HEK293 (cell line): ENCODE measurements around the gene SYNM.

Source experiments
- CTCF ChIA-PET: fragments of 350-600 bp; formaldehyde crosslinking; extraction: SDS; loops from one replicate; lab custom pipeline; 2021; ENCODE audit warnings: antibody characterized with exemption; lab: Yijun Ruan, JAX
- POLR2A ChIA-PET: fragments of 300-600 bp; formaldehyde crosslinking; extraction: SDS; loops from one replicate; lab custom pipeline; 2020; ENCODE audit warnings: antibody characterized with exemption, inconsistent platforms; lab: Yijun Ruan, JAX
- H3K27ac ChIP-seq: fragments of 200-500 bp; sonication (Bioruptor generic); 2 replicates; pipeline ENCODE4 v1.5.1; 2014; ENCODE audit warnings: low read depth, low read length, control low read depth, inconsistent platforms; ENCODE audit errors: extremely low read depth
- H3K36me3 ChIP-seq, 2 experiments: fragments of 200-500 bp in 1 of 2; sonication (Bioruptor generic) in 1 of 2; 1 replicate in 1 of 2; 2 replicates in 1 of 2; pipeline ENCODE4 v1.5.1; 2014 to 2017; ENCODE audit warnings: inconsistent platforms in 2 of 2, low read length in 2 of 2; ENCODE audit not compliant: control insufficient read depth in 2 of 2, insufficient read depth in 1 of 2
- H3K4me1 ChIP-seq: fragments of 200-500 bp; sonication (Bioruptor generic); 2 replicates; pipeline ENCODE4 v1.5.1; 2014; ENCODE audit warnings: mild to moderate bottlenecking, low read length, inconsistent platforms; ENCODE audit not compliant: control insufficient read depth, insufficient read depth
- H3K4me3 ChIP-seq: 2 replicates; pipeline ENCODE4 v1.5.1; 2011; ENCODE audit warnings: low read depth, mild to moderate bottlenecking, control low read depth, low read length, moderate library complexity
- H3K9me3 ChIP-seq: fragments of 200-500 bp; sonication (Bioruptor generic); 2 replicates; pipeline ENCODE4 v1.5.1; 2014; ENCODE audit warnings: low read depth, low read length, inconsistent platforms; ENCODE audit not compliant: control insufficient read depth, insufficient read depth
- KLF1 ChIP-seq: fragments of 450-650 bp; formaldehyde crosslinking; IDR thresholded peaks from 2 replicates; pipeline ENCODE4 v1.5.1; 2016; ENCODE audit warnings: missing biosample characterization, missing genetic modification characterization
- KLF16 ChIP-seq: fragments of 450-650 bp; formaldehyde crosslinking; IDR thresholded peaks from 2 replicates; pipeline ENCODE4 v1.5.1; 2017; ENCODE audit warnings: missing biosample characterization, missing genetic modification characterization
- MYNN ChIP-seq: fragments of 450-650 bp; formaldehyde crosslinking; IDR thresholded peaks from 2 replicates; pipeline ENCODE4 v1.5.1; 2016; ENCODE audit warnings: missing biosample characterization, missing genetic modification characterization, borderline replicate concordance
- SCRT1 ChIP-seq: fragments of 450-650 bp; formaldehyde crosslinking; IDR thresholded peaks from 2 replicates; pipeline ENCODE4 v1.5.1; 2016; ENCODE audit warnings: missing biosample characterization, missing genetic modification characterization, borderline replicate concordance
- SP2 ChIP-seq: fragments of 450-650 bp; formaldehyde crosslinking; IDR thresholded peaks from 2 replicates; pipeline ENCODE4 v1.5.1; 2016; ENCODE audit warnings: missing biosample characterization, missing genetic modification characterization
- ZBTB48 ChIP-seq: fragments of 450-650 bp; formaldehyde crosslinking; IDR thresholded peaks from 2 replicates; pipeline ENCODE4 v1.5.1; 2016; ENCODE audit warnings: missing biosample characterization, missing genetic modification characterization
- ZNF10 ChIP-seq: fragments of 450-650 bp; formaldehyde crosslinking; IDR thresholded peaks from 2 replicates; pipeline ENCODE4 v1.5.1; 2017; ENCODE audit warnings: missing biosample characterization, missing genetic modification characterization
- ZNF239 ChIP-seq: fragments of 450-650 bp; formaldehyde crosslinking; IDR thresholded peaks from 2 replicates; pipeline ENCODE4 v1.5.1; 2016; ENCODE audit warnings: missing biosample characterization, missing genetic modification characterization
- ZNF24 ChIP-seq: fragments of 450-650 bp; formaldehyde crosslinking; IDR thresholded peaks from 2 replicates; pipeline ENCODE4 v1.5.1; 2016; ENCODE audit warnings: missing biosample characterization, missing genetic modification characterization
- ZNF341 ChIP-seq: fragments of 450-650 bp; formaldehyde crosslinking; IDR thresholded peaks from 2 replicates; pipeline ENCODE4; 2016; ENCODE audit warnings: low read depth, missing biosample characterization, missing genetic modification characterization
- ZNF433 ChIP-seq: fragments of 450-650 bp; formaldehyde crosslinking; IDR thresholded peaks from 2 replicates; pipeline ENCODE4 v1.5.1; 2016; ENCODE audit warnings: missing biosample characterization, missing genetic modification characterization, low read depth
- ZNF521 ChIP-seq: fragments of 450-650 bp; formaldehyde crosslinking; IDR thresholded peaks from 2 replicates; pipeline ENCODE4 v1.5.1; 2017; ENCODE audit warnings: missing biosample characterization, mild to moderate bottlenecking, missing genetic modification characterization
- ZNF529 ChIP-seq: fragments of 450-650 bp; formaldehyde crosslinking; IDR thresholded peaks from 2 replicates; pipeline ENCODE4 v1.5.1; 2017; ENCODE audit warnings: missing genetic modification characterization, missing biosample characterization; ENCODE audit not compliant: insufficient replicate concordance
- ZXDB ChIP-seq: fragments of 450-650 bp; formaldehyde crosslinking; IDR thresholded peaks from 2 replicates; pipeline ENCODE4 v1.5.1; 2016; ENCODE audit warnings: missing biosample characterization, missing genetic modification characterization
- TF ChIP-seq, protein P1 (sequence below): IDR thresholded peaks from 2 replicates; pipeline ENCODE4 v1.6.1; 2011; ENCODE audit warnings: mild to moderate bottlenecking, low read depth, low read length, borderline replicate concordance
- TF ChIP-seq, protein P2 (sequence below): fragments of 450-650 bp; formaldehyde crosslinking; IDR thresholded peaks from 2 replicates; pipeline ENCODE4 v1.5.1; 2017; ENCODE audit warnings: missing biosample characterization, missing genetic modification characterization
- TF ChIP-seq, protein P3 (sequence below): fragments of 450-650 bp; formaldehyde crosslinking; conservative IDR thresholded peaks from 2 replicates; pipeline ENCODE4 v1.5.1; 2016; ENCODE audit warnings: low read depth, missing biosample characterization, missing genetic modification characterization
- TF ChIP-seq, protein P4 (sequence below): fragments of 450-650 bp; formaldehyde crosslinking; IDR thresholded peaks from 2 replicates; pipeline ENCODE4 v1.5.1; 2016; ENCODE audit warnings: missing biosample characterization, missing genetic modification characterization
- TF ChIP-seq, protein P5 (sequence below): fragments of 450-650 bp; formaldehyde crosslinking; IDR thresholded peaks from 2 replicates; pipeline ENCODE4 v1.5.1; 2017; ENCODE audit warnings: missing biosample characterization, missing genetic modification characterization
- TF ChIP-seq, protein P6 (sequence below): fragments of 450-650 bp; formaldehyde crosslinking; IDR thresholded peaks from 2 replicates; pipeline ENCODE4 v1.5.1; 2016; ENCODE audit warnings: missing biosample characterization, missing genetic modification characterization

The SYNM gene

DNA sequence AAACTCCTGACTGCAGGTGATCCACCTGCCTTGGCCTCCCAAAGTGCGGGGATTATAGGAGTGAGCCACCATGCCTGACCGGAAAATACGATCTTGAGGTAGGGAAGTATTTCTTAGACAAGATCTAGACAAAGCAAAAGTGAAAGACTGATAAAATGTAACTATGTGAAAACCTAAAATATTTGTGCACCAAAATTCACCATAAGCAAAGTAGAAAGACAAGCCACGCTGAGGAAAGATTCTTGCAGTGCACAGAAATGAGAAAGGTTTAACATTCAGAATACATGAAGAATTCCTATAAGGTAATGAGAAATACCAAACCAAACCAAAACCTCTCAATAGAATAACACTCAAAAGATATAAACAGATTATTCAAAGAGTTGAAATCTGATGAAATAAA, 35.7 kb downstream of the SYNM start:
- ChIA-PET POLR2A (no interaction called here), CTCF (interaction anchor here (0.6 kb wide), 1 partner anchor 52 kb away, joined by 3 read pairs; no protein-coding TSS in a partner anchor)
- Histone ChIP-seq H3K36me3 (peaks cover 4 to 23% of the 10 kb centered on the region in 2 experiments; a peak in 1 of 3 replicates), H3K4me1 (peaks cover 1% of the 10 kb centered on the region), H3K27ac (no peak overlapping the region), H3K4me3 (no peak overlapping the region), H3K9me3 (no peaks in the 10 kb centered on the region)
- no peak for TF ChIP-seq ZNF10 (tag by site-specific recombination)
- TF ChIP-seq, protein P1, sequence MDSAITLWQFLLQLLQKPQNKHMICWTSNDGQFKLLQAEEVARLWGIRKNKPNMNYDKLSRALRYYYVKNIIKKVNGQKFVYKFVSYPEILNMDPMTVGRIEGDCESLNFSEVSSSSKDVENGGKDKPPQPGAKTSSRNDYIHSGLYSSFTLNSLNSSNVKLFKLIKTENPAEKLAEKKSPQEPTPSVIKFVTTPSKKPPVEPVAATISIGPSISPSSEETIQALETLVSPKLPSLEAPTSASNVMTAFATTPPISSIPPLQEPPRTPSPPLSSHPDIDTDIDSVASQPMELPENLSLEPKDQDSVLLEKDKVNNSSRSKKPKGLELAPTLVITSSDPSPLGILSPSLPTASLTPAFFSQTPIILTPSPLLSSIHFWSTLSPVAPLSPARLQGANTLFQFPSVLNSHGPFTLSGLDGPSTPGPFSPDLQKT, result no peak
- no peak for TF ChIP-seq MYNN (tag by site-specific recombination)
- TF ChIP-seq SCRT1 (tag by site-specific recombination), result no peak
- TF ChIP-seq, protein P2, sequence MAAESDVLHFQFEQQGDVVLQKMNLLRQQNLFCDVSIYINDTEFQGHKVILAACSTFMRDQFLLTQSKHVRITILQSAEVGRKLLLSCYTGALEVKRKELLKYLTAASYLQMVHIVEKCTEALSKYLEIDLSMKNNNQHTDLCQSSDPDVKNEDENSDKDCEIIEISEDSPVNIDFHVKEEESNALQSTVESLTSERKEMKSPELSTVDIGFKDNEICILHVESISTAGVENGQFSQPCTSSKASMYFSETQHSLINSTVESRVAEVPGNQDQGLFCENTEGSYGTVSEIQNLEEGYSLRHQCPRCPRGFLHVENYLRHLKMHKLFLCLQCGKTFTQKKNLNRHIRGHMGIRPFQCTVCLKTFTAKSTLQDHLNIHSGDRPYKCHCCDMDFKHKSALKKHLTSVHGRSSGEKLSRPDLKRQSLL (tag by site-specific recombination), result no peak
- TF ChIP-seq, protein P3, sequence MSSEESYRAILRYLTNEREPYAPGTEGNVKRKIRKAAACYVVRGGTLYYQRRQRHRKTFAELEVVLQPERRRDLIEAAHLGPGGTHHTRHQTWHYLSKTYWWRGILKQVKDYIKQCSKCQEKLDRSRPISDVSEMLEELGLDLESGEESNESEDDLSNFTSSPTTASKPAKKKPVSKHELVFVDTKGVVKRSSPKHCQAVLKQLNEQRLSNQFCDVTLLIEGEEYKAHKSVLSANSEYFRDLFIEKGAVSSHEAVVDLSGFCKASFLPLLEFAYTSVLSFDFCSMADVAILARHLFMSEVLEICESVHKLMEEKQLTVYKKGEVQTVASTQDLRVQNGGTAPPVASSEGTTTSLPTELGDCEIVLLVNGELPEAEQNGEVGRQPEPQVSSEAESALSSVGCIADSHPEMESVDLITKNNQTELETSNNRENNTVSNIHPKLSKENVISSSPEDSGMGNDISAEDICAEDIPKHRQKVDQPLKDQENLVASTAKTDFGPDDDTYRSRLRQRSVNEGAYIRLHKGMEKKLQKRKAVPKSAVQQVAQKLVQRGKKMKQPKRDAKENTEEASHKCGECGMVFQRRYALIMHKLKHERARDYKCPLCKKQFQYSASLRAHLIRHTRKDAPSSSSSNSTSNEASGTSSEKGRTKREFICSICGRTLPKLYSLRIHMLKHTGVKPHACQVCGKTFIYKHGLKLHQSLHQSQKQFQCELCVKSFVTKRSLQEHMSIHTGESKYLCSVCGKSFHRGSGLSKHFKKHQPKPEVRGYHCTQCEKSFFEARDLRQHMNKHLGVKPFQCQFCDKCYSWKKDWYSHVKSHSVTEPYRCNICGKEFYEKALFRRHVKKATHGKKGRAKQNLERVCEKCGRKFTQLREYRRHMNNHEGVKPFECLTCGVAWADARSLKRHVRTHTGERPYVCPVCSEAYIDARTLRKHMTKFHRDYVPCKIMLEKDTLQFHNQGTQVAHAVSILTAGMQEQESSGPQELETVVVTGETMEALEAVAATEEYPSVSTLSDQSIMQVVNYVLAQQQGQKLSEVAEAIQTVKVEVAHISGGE, result no peak

DNA sequence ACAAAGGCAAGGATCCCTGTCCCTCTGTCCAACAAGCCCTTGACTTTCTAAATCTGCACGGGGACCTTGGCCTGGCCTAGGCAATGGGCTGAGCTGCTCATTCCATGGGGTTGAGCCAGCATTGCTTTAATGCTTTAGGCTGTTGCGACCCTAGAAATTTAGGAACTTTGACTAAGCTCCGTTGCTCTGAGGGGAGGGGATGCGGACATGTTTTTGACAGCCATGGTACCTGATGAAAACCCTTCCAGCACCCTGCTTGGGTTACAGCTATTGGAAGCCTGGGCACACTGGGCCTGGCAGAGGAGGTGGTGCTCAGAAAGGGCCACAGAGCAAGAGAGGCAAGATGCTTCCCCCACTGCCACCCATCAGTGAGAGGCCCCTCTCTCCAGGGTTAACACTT, 37.1 kb downstream of the SYNM start:
- no peaks in the 10 kb centered on the region; the same call in 1 of the 2 replicates for H3K4me1 ChIP-seq
- ChIA-PET CTCF (interaction anchor here (0.6 to 3.6 kb wide), 4 partner anchors 37 to 134 kb away, joined by 3 to 15 read pairs (median 6); partner anchors contain the start of gene SYNM), POLR2A (no interaction called here)
- no peaks in the 10 kb centered on the region for H3K9me3 ChIP-seq
- no peak for TF ChIP-seq ZNF529
- no peak for TF ChIP-seq ZNF341 (tag by site-specific recombination)
- no peak for TF ChIP-seq SP2 (tag by site-specific recombination)
- no peak for TF ChIP-seq ZNF521 (tag by site-specific recombination)
- TF ChIP-seq ZBTB48 (tag by site-specific recombination), result no peak
- no peak for TF ChIP-seq ZNF433 (tag by site-specific recombination)
- TF ChIP-seq, protein P4, sequence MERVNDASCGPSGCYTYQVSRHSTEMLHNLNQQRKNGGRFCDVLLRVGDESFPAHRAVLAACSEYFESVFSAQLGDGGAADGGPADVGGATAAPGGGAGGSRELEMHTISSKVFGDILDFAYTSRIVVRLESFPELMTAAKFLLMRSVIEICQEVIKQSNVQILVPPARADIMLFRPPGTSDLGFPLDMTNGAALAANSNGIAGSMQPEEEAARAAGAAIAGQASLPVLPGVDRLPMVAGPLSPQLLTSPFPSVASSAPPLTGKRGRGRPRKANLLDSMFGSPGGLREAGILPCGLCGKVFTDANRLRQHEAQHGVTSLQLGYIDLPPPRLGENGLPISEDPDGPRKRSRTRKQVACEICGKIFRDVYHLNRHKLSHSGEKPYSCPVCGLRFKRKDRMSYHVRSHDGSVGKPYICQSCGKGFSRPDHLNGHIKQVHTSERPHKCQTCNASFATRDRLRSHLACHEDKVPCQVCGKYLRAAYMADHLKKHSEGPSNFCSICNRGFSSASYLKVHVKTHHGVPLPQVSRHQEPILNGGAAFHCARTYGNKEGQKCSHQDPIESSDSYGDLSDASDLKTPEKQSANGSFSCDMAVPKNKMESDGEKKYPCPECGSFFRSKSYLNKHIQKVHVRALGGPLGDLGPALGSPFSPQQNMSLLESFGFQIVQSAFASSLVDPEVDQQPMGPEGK (tag by site-specific recombination), result no peak
- no peak for TF ChIP-seq KLF1 (tag by site-specific recombination)
- TF ChIP-seq, protein P5, sequence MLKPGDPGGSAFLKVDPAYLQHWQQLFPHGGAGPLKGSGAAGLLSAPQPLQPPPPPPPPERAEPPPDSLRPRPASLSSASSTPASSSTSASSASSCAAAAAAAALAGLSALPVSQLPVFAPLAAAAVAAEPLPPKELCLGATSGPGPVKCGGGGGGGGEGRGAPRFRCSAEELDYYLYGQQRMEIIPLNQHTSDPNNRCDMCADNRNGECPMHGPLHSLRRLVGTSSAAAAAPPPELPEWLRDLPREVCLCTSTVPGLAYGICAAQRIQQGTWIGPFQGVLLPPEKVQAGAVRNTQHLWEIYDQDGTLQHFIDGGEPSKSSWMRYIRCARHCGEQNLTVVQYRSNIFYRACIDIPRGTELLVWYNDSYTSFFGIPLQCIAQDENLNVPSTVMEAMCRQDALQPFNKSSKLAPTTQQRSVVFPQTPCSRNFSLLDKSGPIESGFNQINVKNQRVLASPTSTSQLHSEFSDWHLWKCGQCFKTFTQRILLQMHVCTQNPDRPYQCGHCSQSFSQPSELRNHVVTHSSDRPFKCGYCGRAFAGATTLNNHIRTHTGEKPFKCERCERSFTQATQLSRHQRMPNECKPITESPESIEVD (tag by site-specific recombination), result no peak
- TF ChIP-seq ZXDB, result no peak
- TF ChIP-seq, protein P6, sequence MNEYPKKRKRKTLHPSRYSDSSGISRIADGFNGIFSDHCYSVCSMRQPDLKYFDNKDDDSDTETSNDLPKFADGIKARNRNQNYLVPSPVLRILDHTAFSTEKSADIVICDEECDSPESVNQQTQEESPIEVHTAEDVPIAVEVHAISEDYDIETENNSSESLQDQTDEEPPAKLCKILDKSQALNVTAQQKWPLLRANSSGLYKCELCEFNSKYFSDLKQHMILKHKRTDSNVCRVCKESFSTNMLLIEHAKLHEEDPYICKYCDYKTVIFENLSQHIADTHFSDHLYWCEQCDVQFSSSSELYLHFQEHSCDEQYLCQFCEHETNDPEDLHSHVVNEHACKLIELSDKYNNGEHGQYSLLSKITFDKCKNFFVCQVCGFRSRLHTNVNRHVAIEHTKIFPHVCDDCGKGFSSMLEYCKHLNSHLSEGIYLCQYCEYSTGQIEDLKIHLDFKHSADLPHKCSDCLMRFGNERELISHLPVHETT (tag by site-specific recombination), result no peak
- TF ChIP-seq ZNF24 (tag by site-specific recombination), result no peak
- no peak for TF ChIP-seq KLF16 (tag by site-specific recombination)
- TF ChIP-seq ZNF239 (tag by site-specific recombination), result no peak
- H3K27ac ChIP-seq, result no peak overlapping the region
- H3K4me3 ChIP-seq, result no peak overlapping the region
- H3K36me3 ChIP-seq, result peaks cover 0 to 14% of the 10 kb centered on the region in 2 experiments; a peak in 1 of 3 replicates
